Mesendoderm (in vitro differentiated cells): Measurements from ENCODE around the gene IZUMO1. TPM values are rescaled to one million over a fixed set of nuclear protein-coding genes. Genes with fewer than 3 reads are reported as not detected.
A peak's percentile ranks its signal among the peaks of the same experiment; 100 is the strongest.
"Not testable (repeated sequence)": the region's sequence is repeated elsewhere in the genome, so short reads cannot be mapped to it uniquely, and the experiment has no call there.

Experiments
- DNase-seq: peaks from one replicate; pipeline ENCODE4 v3.0.0; 2013
- H2AK5ac ChIP-seq: 2 replicates; pipeline ENCODE4 v1.6.1; 2013; ENCODE audit warnings: low read length, inconsistent platforms
- H2BK120ac ChIP-seq: 2 replicates; pipeline ENCODE4 v1.6.1; 2013; ENCODE audit warnings: low read depth, mild to moderate bottlenecking, low read length, moderate library complexity, mixed read lengths
- H2BK15ac ChIP-seq: replicated peaks from 2 replicates; pipeline ENCODE4 v1.6.1; 2013; ENCODE audit warnings: low read depth, mild to moderate bottlenecking, moderate library complexity
- H2BK5ac ChIP-seq: 2 replicates; pipeline ENCODE4 v1.6.1; 2013; ENCODE audit warnings: low read length, inconsistent platforms
- H3K18ac ChIP-seq: 2 replicates; pipeline ENCODE4 v1.6.1; 2013; ENCODE audit warnings: mild to moderate bottlenecking, low read length, mixed read lengths
- H3K23ac ChIP-seq: one replicate; pipeline ENCODE4 v1.6.1; 2013; ENCODE audit warnings: low read length
- H3K27ac ChIP-seq: 2 replicates; pipeline ENCODE4 v1.5.1; 2013; ENCODE audit warnings: low read depth, mild to moderate bottlenecking, inconsistent platforms, low read length, moderate library complexity
- H3K27me3 ChIP-seq: 2 replicates; pipeline ENCODE4 v1.6.1; 2013; ENCODE audit warnings: low read length, control low read depth, mild to moderate bottlenecking, inconsistent platforms; ENCODE audit not compliant: insufficient read depth, poor library complexity
- H3K36me3 ChIP-seq: 2 replicates; pipeline ENCODE4 v1.6.1; 2013; ENCODE audit warnings: low read length, inconsistent platforms; ENCODE audit not compliant: control insufficient read depth, insufficient read depth
- H3K4ac ChIP-seq: one replicate; pipeline ENCODE4 v1.6.1; 2013; ENCODE audit warnings: low read depth, mild to moderate bottlenecking, low read length, moderate library complexity
- H3K4me1 ChIP-seq: 2 replicates; pipeline ENCODE4 v1.6.1; 2013; ENCODE audit warnings: low read depth, low read length, inconsistent platforms; ENCODE audit not compliant: control insufficient read depth
- H3K4me2 ChIP-seq: 2 replicates; pipeline ENCODE4 v1.6.1; 2013; ENCODE audit warnings: low read length
- H3K4me3 ChIP-seq: 2 replicates; pipeline ENCODE4 v1.5.1; 2013; ENCODE audit warnings: mild to moderate bottlenecking, low read length
- H3K56ac ChIP-seq: one replicate; pipeline ENCODE4 v1.6.1; 2013; ENCODE audit warnings: low read length
- H3K79me1 ChIP-seq: 2 replicates; pipeline ENCODE4 v1.6.1; 2013; ENCODE audit warnings: low read length, inconsistent platforms
- H3K79me2 ChIP-seq: 2 replicates; pipeline ENCODE4 v1.6.1; 2013; ENCODE audit warnings: mild to moderate bottlenecking, low read length; ENCODE audit not compliant: control insufficient read depth, insufficient read depth
- H3K9ac ChIP-seq: 2 replicates; pipeline ENCODE4 v1.6.1; 2013; ENCODE audit warnings: low read length, inconsistent platforms
- H4K5ac ChIP-seq: one replicate; pipeline ENCODE4 v1.6.1; 2013; ENCODE audit warnings: low read length
- H4K8ac ChIP-seq: one replicate; pipeline ENCODE4 v1.6.1; 2013; ENCODE audit warnings: low read depth, mild to moderate bottlenecking, control low read depth, low read length, moderate library complexity
- WGBS: extraction: QIAGEN DNeasy Blood & Tissue Kit; methylation state at CpG from one replicate; pipeline ENCODE4 v1.1.7; 2013; ENCODE audit warnings: low lambda C conversion rate, missing lambda C conversion rate; ENCODE audit not compliant: insufficient coverage; ENCODE audit errors: extremely low coverage; 5-methylcytosine and 5-hydroxymethylcytosine counted together
- small RNA-seq: library from polyadenylated mRNA; stranded (forward); fragments of <200 nt; extraction: miRNeasy Mini kit (QIAGEN cat#:217004); gene quantifications from one replicate; pipeline ENCODE3, GENCODE V24; 2013; ENCODE audit not compliant: insufficient read depth

Gene IZUMO1

DNA sequence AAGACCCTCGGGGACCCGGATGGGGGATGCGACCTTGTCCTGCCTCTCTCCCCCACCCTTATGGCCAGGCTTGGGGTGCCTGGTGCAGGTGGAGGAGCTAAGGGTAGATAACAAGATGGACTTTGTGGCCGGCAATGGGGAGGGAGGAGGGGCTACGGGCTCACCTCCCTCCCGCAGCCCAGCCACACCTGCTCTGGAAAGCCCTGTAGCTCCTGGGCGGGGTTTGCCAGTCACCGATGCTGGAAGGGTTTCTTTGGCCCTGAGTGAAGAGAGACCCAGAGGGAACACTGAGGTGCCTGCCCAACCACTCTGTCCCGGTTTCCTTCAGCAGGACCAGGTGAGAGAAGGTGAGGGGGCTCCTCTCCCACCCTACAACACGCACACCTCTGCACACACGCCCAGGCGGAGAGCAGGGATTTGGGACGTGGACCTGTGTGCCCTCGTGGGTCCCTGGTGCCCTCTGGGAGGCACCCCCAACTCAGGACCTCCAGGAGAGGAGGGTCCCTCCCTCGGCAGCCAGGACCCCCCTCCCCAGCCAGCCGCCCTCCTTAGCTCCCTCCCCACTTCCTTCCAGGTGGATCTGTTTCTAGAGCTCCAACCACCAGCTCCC lies 50.9 kb downstream of the IZUMO1 start, which contains the start of gene FUT2:
FUT2 (plus strand) TSS at position 229 of the 610 bp plus-strand sequence. CDS start 6,986 bp downstream, outside the sequence.
- H3K4me1 ChIP-seq: no peaks in the 10 kb centered on the region
- H3K79me1 ChIP-seq: no peaks in the 10 kb centered on the region
- WGBS: no CpG with 5 or more reads among the region's 16 CpGs
- H3K79me2 ChIP-seq: no peaks in the 10 kb centered on the region
- no peak within 1 kb of the TSS for H3K4ac ChIP-seq
- no peak within 1 kb of the TSS for H4K8ac ChIP-seq
- no peak within 1 kb of the TSS for H3K23ac ChIP-seq
- no peak within 1 kb of the TSS for H2BK120ac ChIP-seq
- H4K5ac ChIP-seq: no peak within 1 kb of the TSS
- peak within 1 kb of the TSS; percentile 97 for H3K4me2 ChIP-seq
- no peaks in the 10 kb centered on the region for H3K27me3 ChIP-seq
- H2BK15ac ChIP-seq: no peak within 1 kb of the TSS
- peak within 1 kb of the TSS; percentile 85 for H3K56ac ChIP-seq
- H3K18ac ChIP-seq: peak within 1 kb of the TSS; percentile 52
- no peaks in the 10 kb centered on the region for H3K36me3 ChIP-seq
- peak within 1 kb of the TSS; percentile 27 for H2BK5ac ChIP-seq
- peak within 1 kb of the TSS; percentile 57 for H3K9ac ChIP-seq
- H2AK5ac ChIP-seq: no peak within 1 kb of the TSS
- peak; percentile 67 for DNase-seq
- H3K27ac ChIP-seq: peak within 1 kb of the TSS; percentile 46
- peak within 1 kb of the TSS; percentile 24 for H3K4me3 ChIP-seq

DNA sequence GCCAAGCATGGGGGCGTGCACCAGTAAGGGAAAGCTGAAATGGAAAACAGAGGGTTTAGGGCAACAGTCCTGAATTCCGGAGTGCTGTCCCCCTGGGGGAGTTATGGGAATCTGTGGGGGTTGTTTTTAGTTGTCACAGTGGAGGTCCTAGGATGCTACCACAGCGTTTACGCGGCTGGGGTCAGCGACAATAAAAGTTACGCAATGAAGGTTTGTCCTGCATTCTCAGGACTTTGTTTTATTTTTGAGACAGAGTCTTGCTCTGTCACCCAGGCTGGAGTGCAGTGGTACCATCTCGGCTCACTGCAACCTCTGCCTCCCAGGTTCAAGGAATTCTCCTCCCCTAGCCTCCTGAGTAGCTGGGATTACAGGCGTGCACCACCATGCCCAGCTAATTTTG lies 53.1 kb downstream of the IZUMO1 start:
- no CpG with 5 or more reads among the region's 9 CpGs for WGBS
- not testable (repeated sequence) for H3K9ac ChIP-seq, H3K36me3 ChIP-seq, H2AK5ac ChIP-seq, H3K4me3 ChIP-seq, H2BK5ac ChIP-seq, DNase-seq, H3K27ac ChIP-seq, H2BK15ac ChIP-seq, H3K4ac ChIP-seq, H3K79me1 ChIP-seq, H3K27me3 ChIP-seq, H4K8ac ChIP-seq, H3K56ac ChIP-seq, H3K79me2 ChIP-seq, H3K4me1 ChIP-seq, H4K5ac ChIP-seq, H3K23ac ChIP-seq, H3K4me2 ChIP-seq, H2BK120ac ChIP-seq, H3K18ac ChIP-seq

Small RNAs within 50 kb of the gene (small RNA-seq; reads per million reads assigned to genes)
- gene RNU6-317P: not detected
